Measurements from ENCODE around the gene RNASE9.

The RNASE9 gene

DNA sequence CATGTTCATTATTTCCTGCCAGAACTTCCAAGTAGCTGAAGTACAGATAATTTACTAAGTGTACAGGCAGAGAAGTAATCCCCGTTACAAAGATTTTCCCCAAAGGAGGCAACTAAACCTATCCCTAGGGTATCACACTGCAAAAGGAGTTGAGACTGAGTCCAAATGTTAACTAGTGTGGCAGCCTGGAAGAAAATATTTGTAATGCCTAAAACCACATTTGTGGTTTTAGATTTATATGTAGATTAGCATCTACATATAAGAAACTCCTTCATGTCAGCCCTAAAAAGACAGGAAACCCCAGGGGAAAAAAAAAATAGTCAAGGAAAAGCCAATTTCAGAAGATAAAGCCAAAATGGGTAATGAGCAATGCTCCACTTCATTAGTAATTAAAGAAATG, 31.7 kb upstream of the RNASE9 start:
- TF ChIP-seq, protein P1, sequence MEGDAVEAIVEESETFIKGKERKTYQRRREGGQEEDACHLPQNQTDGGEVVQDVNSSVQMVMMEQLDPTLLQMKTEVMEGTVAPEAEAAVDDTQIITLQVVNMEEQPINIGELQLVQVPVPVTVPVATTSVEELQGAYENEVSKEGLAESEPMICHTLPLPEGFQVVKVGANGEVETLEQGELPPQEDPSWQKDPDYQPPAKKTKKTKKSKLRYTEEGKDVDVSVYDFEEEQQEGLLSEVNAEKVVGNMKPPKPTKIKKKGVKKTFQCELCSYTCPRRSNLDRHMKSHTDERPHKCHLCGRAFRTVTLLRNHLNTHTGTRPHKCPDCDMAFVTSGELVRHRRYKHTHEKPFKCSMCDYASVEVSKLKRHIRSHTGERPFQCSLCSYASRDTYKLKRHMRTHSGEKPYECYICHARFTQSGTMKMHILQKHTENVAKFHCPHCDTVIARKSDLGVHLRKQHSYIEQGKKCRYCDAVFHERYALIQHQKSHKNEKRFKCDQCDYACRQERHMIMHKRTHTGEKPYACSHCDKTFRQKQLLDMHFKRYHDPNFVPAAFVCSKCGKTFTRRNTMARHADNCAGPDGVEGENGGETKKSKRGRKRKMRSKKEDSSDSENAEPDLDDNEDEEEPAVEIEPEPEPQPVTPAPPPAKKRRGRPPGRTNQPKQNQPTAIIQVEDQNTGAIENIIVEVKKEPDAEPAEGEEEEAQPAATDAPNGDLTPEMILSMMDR (IDR thresholded peaks at IDR 0.05; ENCODE audit: control extremely low read depth, extremely low read depth, low read depth, missing control alignments): no peak
- CTCF ChIA-PET: no interaction called here
- DNase-seq (ENCODE audit: extremely low spot score): no peak
- POLR2A ChIA-PET: no interaction called here

DNA sequence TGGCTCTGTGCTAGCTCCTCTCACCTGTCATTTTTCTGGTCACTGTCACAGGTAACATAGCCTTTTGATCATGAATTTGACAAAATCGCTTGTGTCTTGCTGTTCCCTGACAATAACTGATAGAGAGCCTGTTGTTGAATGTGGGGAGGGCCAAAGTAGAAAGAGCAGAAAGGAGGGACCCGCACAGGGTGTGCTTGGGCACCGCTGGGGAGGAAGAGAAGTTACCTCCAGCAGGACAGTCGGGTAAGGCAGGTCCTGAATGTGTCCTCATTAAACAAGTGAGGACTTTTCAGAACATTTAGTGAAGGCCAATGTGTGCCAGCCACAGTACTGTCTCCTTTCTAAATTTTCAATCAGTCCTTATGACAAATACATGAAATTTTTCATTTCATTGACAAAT, 30.4 kb upstream of the RNASE9 start, which contains the start of gene RNASE12:
Gene RNASE12 (minus strand): TSS at position 142 of the 400 bp plus-strand sequence. CDS start 653 bp downstream, outside the sequence.
- CTCF ChIA-PET: no interaction called here
- TF ChIP-seq, protein P1 (IDR thresholded peaks at IDR 0.05; ENCODE audit: control extremely low read depth, extremely low read depth, low read depth, missing control alignments): no peak

DNA sequence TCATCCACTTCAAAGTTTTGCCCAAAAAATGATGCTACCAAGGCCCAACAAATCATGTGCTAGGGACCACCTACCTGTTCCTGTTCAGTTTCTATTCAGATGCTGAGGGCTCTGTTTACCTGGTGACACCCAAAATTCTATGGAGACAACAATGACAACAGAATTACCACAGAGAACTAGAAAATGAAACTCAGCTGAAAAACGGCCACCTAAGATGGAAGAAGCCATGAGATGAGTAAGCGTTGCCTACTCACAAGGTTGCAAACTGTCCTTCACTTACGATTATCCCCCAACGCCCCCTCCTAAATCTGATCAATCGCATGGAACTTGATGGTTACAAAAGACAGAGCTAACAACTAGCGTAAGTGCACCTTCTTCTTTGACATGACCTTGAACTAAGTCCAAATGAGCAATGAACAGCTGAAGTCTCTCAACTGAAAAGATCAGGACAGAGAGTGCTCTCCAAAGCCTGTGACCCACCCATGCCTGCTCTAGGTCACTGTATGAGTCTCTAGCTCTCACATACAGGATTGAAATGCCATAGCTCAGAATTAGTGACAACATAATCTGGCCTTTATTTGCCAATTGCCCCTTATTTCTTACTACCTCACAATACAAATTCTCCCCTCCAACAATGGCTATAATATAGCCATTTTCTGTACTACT, 26.8 kb upstream of the RNASE9 start, which contains the start of gene RNASE11:
Gene RNASE11 (minus strand): TSS at position 513 of the 666 bp plus-strand sequence.
- POLR2A ChIA-PET: no interaction called here
- CTCF ChIA-PET: interaction anchor here (1.1 to 2.0 kb wide), 4 partner anchors 8 to 385 kb away, joined by 3 to 6 read pairs (median 4); no protein-coding TSS in a partner anchor
- TF ChIP-seq, protein P1 (IDR thresholded peaks at IDR 0.05; ENCODE audit: control extremely low read depth, extremely low read depth, low read depth, missing control alignments): no peak
- DNase-seq (ENCODE audit: extremely low spot score): no peak

More for the DNA sequence above, 30.4 kb upstream of the RNASE9 start, which contains the start of gene RNASE12:
- POLR2A ChIA-PET: no interaction called here
- no peak for DNase-seq (ENCODE audit: extremely low spot score)

DNA sequence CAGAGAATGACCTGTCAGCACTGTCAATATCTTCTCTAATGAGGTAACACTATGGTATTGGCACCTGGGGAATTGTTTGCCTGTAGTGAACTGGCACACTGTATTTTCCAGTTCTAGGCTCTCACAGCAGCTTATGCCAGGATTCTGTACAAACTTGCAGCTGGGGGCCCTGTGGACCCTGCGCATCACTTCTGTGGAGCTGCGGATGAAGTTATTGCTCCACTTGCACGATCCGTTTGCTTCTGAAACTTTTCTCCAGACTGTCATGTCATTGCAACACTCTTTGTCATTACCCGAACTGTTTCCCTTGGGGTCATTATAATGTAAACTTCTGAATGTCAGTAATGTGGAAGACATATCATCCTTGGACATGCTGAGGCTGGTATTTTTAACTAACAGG, 23.1 kb upstream of the RNASE9 start:
- ChIA-PET CTCF (no interaction called here), POLR2A (no interaction called here)

DNA sequence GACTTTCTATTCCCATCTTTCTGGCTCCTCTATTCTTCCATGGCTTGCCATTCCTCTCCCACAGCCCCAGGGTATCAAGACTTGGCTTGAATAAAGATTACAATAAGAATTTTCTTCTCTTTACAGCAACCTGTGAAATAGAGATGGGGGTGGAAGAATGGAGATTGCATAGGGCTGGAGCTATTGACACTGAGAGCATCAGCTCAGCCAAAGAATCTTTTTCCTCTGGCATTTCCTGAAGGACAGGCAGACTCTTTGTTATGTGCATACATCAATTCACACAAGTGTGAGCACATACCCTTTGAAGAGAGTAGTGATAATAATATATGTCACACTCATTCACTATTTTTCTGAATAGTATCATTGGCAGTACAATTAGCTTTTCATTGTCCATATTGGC, 22.3 kb upstream of the RNASE9 start:
- TF ChIP-seq, protein P1 (IDR thresholded peaks at IDR 0.05; ENCODE audit: control extremely low read depth, extremely low read depth, low read depth, missing control alignments): no peak
- CTCF ChIA-PET: interaction anchor here (1.2 kb wide), 1 partner anchor 16 kb away, joined by 4 read pairs; no protein-coding TSS in a partner anchor
- POLR2A ChIA-PET: no interaction called here
- DNase-seq (ENCODE audit: extremely low spot score): no peak

More for the DNA sequence above, 23.1 kb upstream of the RNASE9 start:
- no peak for DNase-seq (ENCODE audit: extremely low spot score)
- TF ChIP-seq, protein P1 (IDR thresholded peaks at IDR 0.05; ENCODE audit: control extremely low read depth, extremely low read depth, low read depth, missing control alignments): no peak

DNA sequence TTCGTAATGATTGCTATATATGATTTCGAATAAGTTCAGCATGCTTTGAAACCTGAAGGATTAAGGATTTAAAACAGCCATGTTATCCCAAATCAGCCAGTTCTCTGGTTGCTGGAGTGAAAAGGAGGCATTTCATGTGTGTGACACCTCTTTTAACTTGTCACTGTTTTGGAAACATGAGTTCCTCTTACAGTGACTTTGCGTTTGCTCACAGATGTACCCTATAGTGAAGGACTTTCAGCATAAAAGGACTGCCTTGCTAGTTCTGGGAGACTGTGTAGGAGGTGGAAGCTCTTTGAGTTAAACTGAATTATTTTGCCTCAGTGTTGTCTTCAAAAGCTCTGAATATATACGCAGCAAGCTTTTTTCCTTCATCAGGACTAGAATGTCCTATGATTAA, 19.4 kb upstream of the RNASE9 start:
- TF ChIP-seq, protein P1 (IDR thresholded peaks at IDR 0.05; ENCODE audit: control extremely low read depth, extremely low read depth, low read depth, missing control alignments): no peak
- DNase-seq (ENCODE audit: extremely low spot score): no peak
- ChIA-PET POLR2A (no interaction called here), CTCF (no interaction called here)

Measured in GM10248 (cell line).